K562 (cell line): ENCODE results near the gene CLEC2L. TPM values are rescaled to one million over a fixed set of nuclear protein-coding genes. Genes with fewer than 3 reads are reported as not detected.
A peak's percentile ranks its signal among the peaks of the same experiment; 100 is the strongest.

Experiments used
- ATF3 ChIP-seq, 2 experiments: fragments of 450-650 bp in 1 of 2; sonication (generic) in 1 of 2; formaldehyde crosslinking in 1 of 2; IDR thresholded peaks in 1 of 2; conservative IDR thresholded peaks in 1 of 2; 2 replicates each; pipeline versions ENCODE4 v1.6.1 to v1.8.1; 2016 to 2023; ENCODE audit warnings: mild to moderate bottlenecking in 2 of 2, moderate library complexity in 2 of 2, inconsistent platforms in 1 of 2, missing genetic modification reagents in 1 of 2
- CHD4 ChIP-seq: fragments of 200-600 bp; sonication (generic); IDR thresholded peaks from 3 replicates; pipeline ENCODE4 v1.6.1; 2012; ENCODE audit warnings: low read depth, mild to moderate bottlenecking, mixed read lengths, low read length, inconsistent platforms; ENCODE audit not compliant: insufficient read depth, insufficient replicate concordance, poor library complexity, severe bottlenecking
- NR1H2 ChIP-seq: sonication (generic); formaldehyde crosslinking; IDR thresholded peaks from 2 replicates; pipeline ENCODE4 v1.4.0; 2020; ENCODE audit warnings: mild to moderate bottlenecking, missing genetic modification reagents
- THAP12 ChIP-seq: fragments of 250-450 bp; sonication (Bioruptor Pico); IDR thresholded peaks from 2 replicates; pipeline ENCODE4 v1.9.0; 2021; ENCODE audit warnings: mild to moderate bottlenecking, inconsistent platforms
- ZBTB7A ChIP-seq: IDR thresholded peaks from 2 replicates; pipeline ENCODE4 v1.6.1; 2011; ENCODE audit warnings: low read depth, mild to moderate bottlenecking, low read length, moderate library complexity, borderline replicate concordance; ENCODE audit not compliant: control insufficient read depth
- ZNF274 ChIP-seq: IDR thresholded peaks from 2 replicates; pipeline ENCODE4 v1.6.1; 2011; ENCODE audit warnings: low read depth, mild to moderate bottlenecking, low read length, moderate library complexity, borderline replicate concordance
- ZNF511 ChIP-seq: sonication (generic); formaldehyde crosslinking; IDR thresholded peaks from 2 replicates; pipeline ENCODE4 v1.8.0; 2022; ENCODE audit warnings: mild to moderate bottlenecking, missing genetic modification reagents
- ZNF766 ChIP-seq: fragments of 200-800 bp; sonication (Bioruptor generic); conservative IDR thresholded peaks from 2 replicates; pipeline ENCODE4 v1.6.1; 2016; ENCODE audit warnings: missing genetic modification characterization, missing compliant biosample characterization
- polyA plus RNA-seq, 8 experiments: library from polyadenylated mRNA; depleted of rRNA in 4 of 8; stranded (reverse) in 5 of 8; unstranded in 3 of 8; fragments of >200 nt; fragmentation: Nextera tagmentation in 2 of 8; fragmentation: Illumina TruSeq in 1 of 8; extraction: Ambion mirVana in 2 of 8; extraction: Trizol in 1 of 8; gene quantifications; 2 replicates each; pipeline versions ENCODE4 v1.2.1 to v1.2.3, GENCODE V29; 2011 to 2014; ENCODE audit warnings: inconsistent platforms in 1 of 8, missing spikeins in 1 of 8
- total RNA-seq, 7 experiments: library from RNA; depleted of rRNA in 6 of 7; stranded (reverse); fragments of >200 nt in 6 of 7; fragmentation: Illumina TruSeq in 2 of 7; extraction: Trizol in 2 of 7; gene quantifications; 2 replicates each; pipeline versions ENCODE4 v1.2.1 to v1.2.3, GENCODE V29; 2011 to 2021; ENCODE audit warnings: low replicate concordance in 1 of 7
- TF ChIP-seq, protein P1 (sequence below): fragments of 450-650 bp; IDR thresholded peaks from 2 replicates; pipeline ENCODE4 v1.6.1; 2016; ENCODE audit warnings: mild to moderate bottlenecking, moderate library complexity

Gene CLEC2L
- total and polyA plus RNA-seq, 9 of the 15 experiments (the other 6 are each of a cell fraction or from before 2014, with no cell fraction given), result 0.84 to 5.5 (median 1.8) TPM

DNA sequence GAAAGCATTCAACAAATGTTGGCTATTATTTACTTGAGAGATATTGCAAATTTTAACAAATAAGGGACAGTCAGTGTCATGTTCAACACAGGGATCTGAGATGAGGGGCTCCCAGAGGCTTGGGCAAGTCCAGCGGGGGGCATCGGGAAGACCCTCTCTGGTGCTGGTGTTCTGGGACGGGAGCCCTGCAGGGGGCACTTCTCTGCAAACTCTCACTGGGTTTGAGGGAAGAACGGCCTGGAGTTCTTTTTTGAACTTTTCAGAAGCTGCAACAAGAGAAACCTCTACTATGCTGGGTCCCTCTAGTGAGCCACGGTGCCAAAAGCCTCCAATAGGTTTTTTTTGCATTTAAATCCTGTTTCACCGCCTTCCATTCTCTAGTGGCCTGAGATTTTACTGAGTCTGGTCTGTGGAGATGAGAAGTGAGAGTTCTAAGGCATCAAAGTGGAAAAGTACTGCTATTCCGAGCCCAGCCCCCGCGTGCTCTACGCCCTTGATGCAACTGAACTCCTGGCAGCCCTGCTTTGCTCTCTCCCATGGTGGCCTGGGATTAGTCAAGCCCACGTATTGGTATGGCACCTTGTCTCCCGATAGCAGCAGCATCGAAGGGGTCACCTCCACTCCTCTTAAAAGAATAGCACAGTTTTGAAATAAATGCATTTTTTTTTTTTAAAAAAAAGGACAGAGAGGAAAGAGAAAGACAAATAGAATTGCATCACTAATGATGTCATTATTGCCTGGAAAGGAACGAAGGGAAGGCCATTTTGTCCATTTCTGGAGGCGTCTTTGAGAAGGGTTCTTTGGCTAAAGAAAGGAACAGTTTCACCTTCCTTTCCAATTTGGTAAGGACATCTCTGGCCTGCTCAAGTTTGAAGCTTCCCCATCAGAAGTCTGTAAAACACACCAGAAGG is 43.5 kb downstream of the CLEC2L start (continued):
- TF ChIP-seq, protein P1, sequence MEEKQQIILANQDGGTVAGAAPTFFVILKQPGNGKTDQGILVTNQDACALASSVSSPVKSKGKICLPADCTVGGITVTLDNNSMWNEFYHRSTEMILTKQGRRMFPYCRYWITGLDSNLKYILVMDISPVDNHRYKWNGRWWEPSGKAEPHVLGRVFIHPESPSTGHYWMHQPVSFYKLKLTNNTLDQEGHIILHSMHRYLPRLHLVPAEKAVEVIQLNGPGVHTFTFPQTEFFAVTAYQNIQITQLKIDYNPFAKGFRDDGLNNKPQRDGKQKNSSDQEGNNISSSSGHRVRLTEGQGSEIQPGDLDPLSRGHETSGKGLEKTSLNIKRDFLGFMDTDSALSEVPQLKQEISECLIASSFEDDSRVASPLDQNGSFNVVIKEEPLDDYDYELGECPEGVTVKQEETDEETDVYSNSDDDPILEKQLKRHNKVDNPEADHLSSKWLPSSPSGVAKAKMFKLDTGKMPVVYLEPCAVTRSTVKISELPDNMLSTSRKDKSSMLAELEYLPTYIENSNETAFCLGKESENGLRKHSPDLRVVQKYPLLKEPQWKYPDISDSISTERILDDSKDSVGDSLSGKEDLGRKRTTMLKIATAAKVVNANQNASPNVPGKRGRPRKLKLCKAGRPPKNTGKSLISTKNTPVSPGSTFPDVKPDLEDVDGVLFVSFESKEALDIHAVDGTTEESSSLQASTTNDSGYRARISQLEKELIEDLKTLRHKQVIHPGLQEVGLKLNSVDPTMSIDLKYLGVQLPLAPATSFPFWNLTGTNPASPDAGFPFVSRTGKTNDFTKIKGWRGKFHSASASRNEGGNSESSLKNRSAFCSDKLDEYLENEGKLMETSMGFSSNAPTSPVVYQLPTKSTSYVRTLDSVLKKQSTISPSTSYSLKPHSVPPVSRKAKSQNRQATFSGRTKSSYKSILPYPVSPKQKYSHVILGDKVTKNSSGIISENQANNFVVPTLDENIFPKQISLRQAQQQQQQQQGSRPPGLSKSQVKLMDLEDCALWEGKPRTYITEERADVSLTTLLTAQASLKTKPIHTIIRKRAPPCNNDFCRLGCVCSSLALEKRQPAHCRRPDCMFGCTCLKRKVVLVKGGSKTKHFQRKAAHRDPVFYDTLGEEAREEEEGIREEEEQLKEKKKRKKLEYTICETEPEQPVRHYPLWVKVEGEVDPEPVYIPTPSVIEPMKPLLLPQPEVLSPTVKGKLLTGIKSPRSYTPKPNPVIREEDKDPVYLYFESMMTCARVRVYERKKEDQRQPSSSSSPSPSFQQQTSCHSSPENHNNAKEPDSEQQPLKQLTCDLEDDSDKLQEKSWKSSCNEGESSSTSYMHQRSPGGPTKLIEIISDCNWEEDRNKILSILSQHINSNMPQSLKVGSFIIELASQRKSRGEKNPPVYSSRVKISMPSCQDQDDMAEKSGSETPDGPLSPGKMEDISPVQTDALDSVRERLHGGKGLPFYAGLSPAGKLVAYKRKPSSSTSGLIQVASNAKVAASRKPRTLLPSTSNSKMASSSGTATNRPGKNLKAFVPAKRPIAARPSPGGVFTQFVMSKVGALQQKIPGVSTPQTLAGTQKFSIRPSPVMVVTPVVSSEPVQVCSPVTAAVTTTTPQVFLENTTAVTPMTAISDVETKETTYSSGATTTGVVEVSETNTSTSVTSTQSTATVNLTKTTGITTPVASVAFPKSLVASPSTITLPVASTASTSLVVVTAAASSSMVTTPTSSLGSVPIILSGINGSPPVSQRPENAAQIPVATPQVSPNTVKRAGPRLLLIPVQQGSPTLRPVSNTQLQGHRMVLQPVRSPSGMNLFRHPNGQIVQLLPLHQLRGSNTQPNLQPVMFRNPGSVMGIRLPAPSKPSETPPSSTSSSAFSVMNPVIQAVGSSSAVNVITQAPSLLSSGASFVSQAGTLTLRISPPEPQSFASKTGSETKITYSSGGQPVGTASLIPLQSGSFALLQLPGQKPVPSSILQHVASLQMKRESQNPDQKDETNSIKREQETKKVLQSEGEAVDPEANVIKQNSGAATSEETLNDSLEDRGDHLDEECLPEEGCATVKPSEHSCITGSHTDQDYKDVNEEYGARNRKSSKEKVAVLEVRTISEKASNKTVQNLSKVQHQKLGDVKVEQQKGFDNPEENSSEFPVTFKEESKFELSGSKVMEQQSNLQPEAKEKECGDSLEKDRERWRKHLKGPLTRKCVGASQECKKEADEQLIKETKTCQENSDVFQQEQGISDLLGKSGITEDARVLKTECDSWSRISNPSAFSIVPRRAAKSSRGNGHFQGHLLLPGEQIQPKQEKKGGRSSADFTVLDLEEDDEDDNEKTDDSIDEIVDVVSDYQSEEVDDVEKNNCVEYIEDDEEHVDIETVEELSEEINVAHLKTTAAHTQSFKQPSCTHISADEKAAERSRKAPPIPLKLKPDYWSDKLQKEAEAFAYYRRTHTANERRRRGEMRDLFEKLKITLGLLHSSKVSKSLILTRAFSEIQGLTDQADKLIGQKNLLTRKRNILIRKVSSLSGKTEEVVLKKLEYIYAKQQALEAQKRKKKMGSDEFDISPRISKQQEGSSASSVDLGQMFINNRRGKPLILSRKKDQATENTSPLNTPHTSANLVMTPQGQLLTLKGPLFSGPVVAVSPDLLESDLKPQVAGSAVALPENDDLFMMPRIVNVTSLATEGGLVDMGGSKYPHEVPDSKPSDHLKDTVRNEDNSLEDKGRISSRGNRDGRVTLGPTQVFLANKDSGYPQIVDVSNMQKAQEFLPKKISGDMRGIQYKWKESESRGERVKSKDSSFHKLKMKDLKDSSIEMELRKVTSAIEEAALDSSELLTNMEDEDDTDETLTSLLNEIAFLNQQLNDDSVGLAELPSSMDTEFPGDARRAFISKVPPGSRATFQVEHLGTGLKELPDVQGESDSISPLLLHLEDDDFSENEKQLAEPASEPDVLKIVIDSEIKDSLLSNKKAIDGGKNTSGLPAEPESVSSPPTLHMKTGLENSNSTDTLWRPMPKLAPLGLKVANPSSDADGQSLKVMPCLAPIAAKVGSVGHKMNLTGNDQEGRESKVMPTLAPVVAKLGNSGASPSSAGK, result no peak
- TF ChIP-seq ZNF766 (CRISPR knock-in tag) (peak; percentile 57; the same call in 1 of the 2 replicates), NR1H2 (CRISPR knock-in tag) (no peak), ATF3 (IDR thresholded peaks at IDR 0.05) (peak; percentile 76), ATF3 (CRISPR knock-in tag; conservative IDR thresholded peaks at IDR 0.05) (no peak), ZBTB7A (0 out of 2 replicates have a peak, but pooled peaks have one; percentile 53), CHD4 (no peak), ZNF511 (CRISPR knock-in tag) (no peak), THAP12 (CRISPR knock-in tag) (no peak), ZNF274 (no peak)
